GM23338 (cell line): ENCODE results near the gene KCNIP3. TPM values are rescaled to one million over a fixed set of nuclear protein-coding genes. Genes with fewer than 3 reads are reported as not detected.

ENCODE experiments used
- ATAC-seq: fragments of 200-7000 bp; cut with Tn5 transposase; 3 replicates; pipeline ENCODE4 v1.9.1; 2020
- DNase-seq: peaks from one replicate; pipeline ENCODE4 v3.0.0-alpha.2; 2015; ENCODE audit warnings: low spot score
- H2AFZ ChIP-seq: fragments of 200-600 bp; sonication (generic); 2 replicates; pipeline ENCODE4 v1.8.0; 2016; ENCODE audit warnings: antibody characterized with exemption, mild to moderate bottlenecking, moderate library complexity
- H3F3A ChIP-seq: fragments of 200-600 bp; sonication (generic); replicated peaks from 2 replicates; pipeline ENCODE4 v1.8.0; 2017; ENCODE audit warnings: antibody characterized with exemption, mixed run types, low read depth
- H3K27ac ChIP-seq: fragments of 200-600 bp; sonication (generic); 2 replicates; pipeline ENCODE4 v1.6.1; 2016; ENCODE audit warnings: low read depth
- H3K27me3 ChIP-seq: fragments of 200-600 bp; sonication (generic); 2 replicates; pipeline ENCODE4 v1.8.0; 2016; ENCODE audit warnings: mild to moderate bottlenecking, mixed run types, moderate library complexity; ENCODE audit not compliant: insufficient read depth
- H3K36me3 ChIP-seq: fragments of 200-600 bp; sonication (generic); 2 replicates; pipeline ENCODE4 v1.8.0; 2016; ENCODE audit warnings: mild to moderate bottlenecking; ENCODE audit not compliant: insufficient read depth
- H3K4me1 ChIP-seq: fragments of 200-600 bp; sonication (generic); 2 replicates; pipeline ENCODE4 v1.8.0; 2016; ENCODE audit warnings: mild to moderate bottlenecking, moderate library complexity; ENCODE audit not compliant: insufficient read depth
- H3K4me2 ChIP-seq: fragments of 200-600 bp; sonication (generic); 2 replicates; pipeline ENCODE4 v1.7.1; 2017; ENCODE audit warnings: mixed run types
- H3K4me3 ChIP-seq: fragments of 200-600 bp; sonication (generic); 2 replicates; pipeline ENCODE4 v1.6.1; 2016; ENCODE audit warnings: mixed run types
- H3K79me2 ChIP-seq: fragments of 200-600 bp; sonication (generic); replicated peaks from 2 replicates; pipeline ENCODE4 v1.8.0; 2017; ENCODE audit warnings: mild to moderate bottlenecking; ENCODE audit not compliant: insufficient read depth
- H3K9me2 ChIP-seq: fragments of 200-600 bp; sonication (generic); 2 replicates; pipeline ENCODE4 v1.8.0; 2017; ENCODE audit not compliant: insufficient read depth
- H4K20me1 ChIP-seq: fragments of 200-600 bp; sonication (generic); replicated peaks from 2 replicates; pipeline ENCODE4 v1.8.0; 2017; ENCODE audit warnings: mild to moderate bottlenecking; ENCODE audit not compliant: insufficient read depth
- H3K27ac Mint-ChIP-seq: 2 replicates; pipeline ENCODE4 v1.8.0; 2020; ENCODE audit warnings: inconsistent platforms, mild to moderate bottlenecking, moderate library complexity, mixed read lengths
- H3K27me3 Mint-ChIP-seq: 3 replicates; pipeline ENCODE4 v1.8.0; 2022; ENCODE audit warnings: low read depth, mild to moderate bottlenecking, moderate library complexity, mixed read lengths, inconsistent platforms; ENCODE audit not compliant: insufficient read depth, poor library complexity
- H3K36me3 Mint-ChIP-seq: 3 replicates; pipeline ENCODE4 v1.8.0; 2021; ENCODE audit warnings: low read depth, mild to moderate bottlenecking, inconsistent platforms, moderate library complexity, mixed read lengths
- H3K4me1 Mint-ChIP-seq: 3 replicates; pipeline ENCODE4 v1.8.0; 2020; ENCODE audit warnings: mild to moderate bottlenecking, inconsistent platforms, mixed read lengths
- H3K4me3 Mint-ChIP-seq: 3 replicates; pipeline ENCODE4 v1.8.0; 2021; ENCODE audit warnings: moderate library complexity, mild to moderate bottlenecking, inconsistent platforms, mixed read lengths
- H3K9me3 Mint-ChIP-seq: 3 replicates; pipeline ENCODE4 v1.8.0; 2020; ENCODE audit warnings: moderate library complexity, mild to moderate bottlenecking, inconsistent platforms, mixed read lengths
- CREB1 ChIP-seq: fragments of 250-450 bp; sonication (Bioruptor Pico); IDR thresholded peaks from 2 replicates; pipeline ENCODE4 v1.5.0; 2020; ENCODE audit warnings: low read depth, mild to moderate bottlenecking, moderate library complexity
- EZH2 ChIP-seq: fragments of 200-600 bp; sonication (generic); IDR thresholded peaks from one replicate; pipeline ENCODE4 v1.8.0; 2017; ENCODE audit warnings: antibody characterized with exemption, mild to moderate bottlenecking, low read depth; ENCODE audit not compliant: unreplicated experiment
- EZH2phosphoT487 ChIP-seq: fragments of 200-600 bp; sonication (generic); IDR thresholded peaks from one replicate; pipeline ENCODE4 v1.8.1; 2018; ENCODE audit warnings: antibody characterized with exemption; ENCODE audit not compliant: unreplicated experiment
- JUNB ChIP-seq: IDR thresholded peaks from one replicate; pipeline ENCODE4 v1.6.1; 2016; ENCODE audit warnings: antibody characterized with exemption; ENCODE audit not compliant: unreplicated experiment
- NANOG ChIP-seq: IDR thresholded peaks from 2 replicates; pipeline ENCODE4 v1.6.1; 2016; ENCODE audit warnings: antibody characterized with exemption, borderline replicate concordance
- POLR2AphosphoS5 ChIP-seq: IDR thresholded peaks from 2 replicates; pipeline ENCODE4 v1.6.1; 2016; ENCODE audit warnings: antibody characterized with exemption, low read depth
- STAT1 ChIP-seq: IDR thresholded peaks from one replicate; pipeline ENCODE4 v1.6.1; 2016; ENCODE audit warnings: antibody characterized with exemption; ENCODE audit not compliant: unreplicated experiment
- ZNF114 ChIP-seq: fragments of 250-450 bp; sonication (Bioruptor Pico); IDR thresholded peaks from 2 replicates; pipeline ENCODE4 v1.5.0; 2020; ENCODE audit warnings: mild to moderate bottlenecking, moderate library complexity
- ZNF331 ChIP-seq: fragments of 250-450 bp; sonication (Bioruptor Pico); IDR thresholded peaks from 2 replicates; pipeline ENCODE4 v1.5.0; 2020; ENCODE audit warnings: low read depth, mild to moderate bottlenecking, moderate library complexity
- polyA plus RNA-seq: library from polyadenylated mRNA; unstranded; fragments of >200 nt; fragmentation: Nextera tagmentation; extraction: Ambion mirVana; gene quantifications from 2 replicates; pipeline ENCODE4 v1.2.1, GENCODE V29; 2016
- total RNA-seq: library from RNA; depleted of rRNA; stranded (reverse); fragments of >200 nt; shearing (Covaris generic); gene quantifications from 2 replicates; pipeline ENCODE4 v1.2.3, GENCODE V29; 2014
- TF ChIP-seq, protein P1 (sequence below): IDR thresholded peaks from one replicate; pipeline ENCODE4 v1.6.1; 2018; ENCODE audit warnings: antibody characterized with exemption; ENCODE audit not compliant: unreplicated experiment
- TF ChIP-seq, protein P2 (sequence below): IDR thresholded peaks from 2 replicates; pipeline ENCODE4 v1.6.1; 2016; ENCODE audit warnings: antibody characterized with exemption
- TF ChIP-seq, protein P3 (sequence below), 2 experiments: fragments of 200-600 bp in 1 of 2; sonication (generic) in 1 of 2; conservative IDR thresholded peaks; 2 replicates each; pipeline versions ENCODE4 v1.5.1 to v1.6.1; 2016 to 2017; ENCODE audit warnings: antibody characterized with exemption in 2 of 2, low read depth in 2 of 2, mild to moderate bottlenecking in 2 of 2, moderate library complexity in 1 of 2
- TF ChIP-seq, protein P4 (sequence below): fragments of 250-450 bp; sonication (Bioruptor Pico); IDR thresholded peaks from 2 replicates; pipeline ENCODE4 v1.5.0; 2020; ENCODE audit warnings: mild to moderate bottlenecking, moderate library complexity

The KCNIP3 gene
- total and polyA plus RNA-seq, 2 experiments from 2014 or later: 0.32 to 0.83 TPM

- Mint-ChIP-seq H3K4me3 (no peak overlapping the region), H3K27me3 (peaks cover 34% of the 10 kb centered on the region)
Observed at GRCh38 chr2:95349568-95350322, 52.6 kb downstream of the KCNIP3 start.

More at GRCh38 chr2:95349568-95350322, 52.6 kb downstream of the KCNIP3 start:
- no peaks in the 10 kb centered on the region for H3K36me3 Mint-ChIP-seq
- Histone ChIP-seq H2AFZ (no peak overlapping the region), H3K4me1 (no peaks in the 10 kb centered on the region), H3K4me2 (no peak overlapping the region), H3F3A (no peaks in the 10 kb centered on the region), H3K27ac (no peak overlapping the region), H3K36me3 (no peaks in the 10 kb centered on the region), H4K20me1 (no peaks in the 10 kb centered on the region), H3K79me2 (no peaks in the 10 kb centered on the region), H3K4me3 (no peak overlapping the region), H3K9me2 (no peaks in the 10 kb centered on the region), H3K27me3 (peaks cover 39% of the 10 kb centered on the region)
- no peaks in the 10 kb centered on the region for H3K9me3 Mint-ChIP-seq
- ATAC-seq (no peak), DNase-seq (no peak)
- no peaks in the 10 kb centered on the region for H3K4me1 Mint-ChIP-seq
- no peak overlapping the region for H3K27ac Mint-ChIP-seq
- TF ChIP-seq ZNF331 (CRISPR knock-in tag): no peak
- no peak for TF ChIP-seq EZH2
- TF ChIP-seq POLR2AphosphoS5: no peak
- TF ChIP-seq ZNF114 (CRISPR knock-in tag): no peak
- TF ChIP-seq STAT1: no peak
- no peak for TF ChIP-seq EZH2phosphoT487
- no peak for TF ChIP-seq JUNB
- TF ChIP-seq, protein P1, sequence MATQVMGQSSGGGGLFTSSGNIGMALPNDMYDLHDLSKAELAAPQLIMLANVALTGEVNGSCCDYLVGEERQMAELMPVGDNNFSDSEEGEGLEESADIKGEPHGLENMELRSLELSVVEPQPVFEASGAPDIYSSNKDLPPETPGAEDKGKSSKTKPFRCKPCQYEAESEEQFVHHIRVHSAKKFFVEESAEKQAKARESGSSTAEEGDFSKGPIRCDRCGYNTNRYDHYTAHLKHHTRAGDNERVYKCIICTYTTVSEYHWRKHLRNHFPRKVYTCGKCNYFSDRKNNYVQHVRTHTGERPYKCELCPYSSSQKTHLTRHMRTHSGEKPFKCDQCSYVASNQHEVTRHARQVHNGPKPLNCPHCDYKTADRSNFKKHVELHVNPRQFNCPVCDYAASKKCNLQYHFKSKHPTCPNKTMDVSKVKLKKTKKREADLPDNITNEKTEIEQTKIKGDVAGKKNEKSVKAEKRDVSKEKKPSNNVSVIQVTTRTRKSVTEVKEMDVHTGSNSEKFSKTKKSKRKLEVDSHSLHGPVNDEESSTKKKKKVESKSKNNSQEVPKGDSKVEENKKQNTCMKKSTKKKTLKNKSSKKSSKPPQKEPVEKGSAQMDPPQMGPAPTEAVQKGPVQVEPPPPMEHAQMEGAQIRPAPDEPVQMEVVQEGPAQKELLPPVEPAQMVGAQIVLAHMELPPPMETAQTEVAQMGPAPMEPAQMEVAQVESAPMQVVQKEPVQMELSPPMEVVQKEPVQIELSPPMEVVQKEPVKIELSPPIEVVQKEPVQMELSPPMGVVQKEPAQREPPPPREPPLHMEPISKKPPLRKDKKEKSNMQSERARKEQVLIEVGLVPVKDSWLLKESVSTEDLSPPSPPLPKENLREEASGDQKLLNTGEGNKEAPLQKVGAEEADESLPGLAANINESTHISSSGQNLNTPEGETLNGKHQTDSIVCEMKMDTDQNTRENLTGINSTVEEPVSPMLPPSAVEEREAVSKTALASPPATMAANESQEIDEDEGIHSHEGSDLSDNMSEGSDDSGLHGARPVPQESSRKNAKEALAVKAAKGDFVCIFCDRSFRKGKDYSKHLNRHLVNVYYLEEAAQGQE: no peak
- TF ChIP-seq CREB1 (CRISPR knock-in tag): no peak
- TF ChIP-seq, protein P2, sequence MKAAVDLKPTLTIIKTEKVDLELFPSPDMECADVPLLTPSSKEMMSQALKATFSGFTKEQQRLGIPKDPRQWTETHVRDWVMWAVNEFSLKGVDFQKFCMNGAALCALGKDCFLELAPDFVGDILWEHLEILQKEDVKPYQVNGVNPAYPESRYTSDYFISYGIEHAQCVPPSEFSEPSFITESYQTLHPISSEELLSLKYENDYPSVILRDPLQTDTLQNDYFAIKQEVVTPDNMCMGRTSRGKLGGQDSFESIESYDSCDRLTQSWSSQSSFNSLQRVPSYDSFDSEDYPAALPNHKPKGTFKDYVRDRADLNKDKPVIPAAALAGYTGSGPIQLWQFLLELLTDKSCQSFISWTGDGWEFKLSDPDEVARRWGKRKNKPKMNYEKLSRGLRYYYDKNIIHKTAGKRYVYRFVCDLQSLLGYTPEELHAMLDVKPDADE: no peak
- TF ChIP-seq NANOG: no peak
- TF ChIP-seq, protein P3, sequence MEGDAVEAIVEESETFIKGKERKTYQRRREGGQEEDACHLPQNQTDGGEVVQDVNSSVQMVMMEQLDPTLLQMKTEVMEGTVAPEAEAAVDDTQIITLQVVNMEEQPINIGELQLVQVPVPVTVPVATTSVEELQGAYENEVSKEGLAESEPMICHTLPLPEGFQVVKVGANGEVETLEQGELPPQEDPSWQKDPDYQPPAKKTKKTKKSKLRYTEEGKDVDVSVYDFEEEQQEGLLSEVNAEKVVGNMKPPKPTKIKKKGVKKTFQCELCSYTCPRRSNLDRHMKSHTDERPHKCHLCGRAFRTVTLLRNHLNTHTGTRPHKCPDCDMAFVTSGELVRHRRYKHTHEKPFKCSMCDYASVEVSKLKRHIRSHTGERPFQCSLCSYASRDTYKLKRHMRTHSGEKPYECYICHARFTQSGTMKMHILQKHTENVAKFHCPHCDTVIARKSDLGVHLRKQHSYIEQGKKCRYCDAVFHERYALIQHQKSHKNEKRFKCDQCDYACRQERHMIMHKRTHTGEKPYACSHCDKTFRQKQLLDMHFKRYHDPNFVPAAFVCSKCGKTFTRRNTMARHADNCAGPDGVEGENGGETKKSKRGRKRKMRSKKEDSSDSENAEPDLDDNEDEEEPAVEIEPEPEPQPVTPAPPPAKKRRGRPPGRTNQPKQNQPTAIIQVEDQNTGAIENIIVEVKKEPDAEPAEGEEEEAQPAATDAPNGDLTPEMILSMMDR (conservative IDR thresholded peaks at IDR 0.05; ENCODE audit: low read depth in 2 of 2): no peak
- TF ChIP-seq, protein P4, sequence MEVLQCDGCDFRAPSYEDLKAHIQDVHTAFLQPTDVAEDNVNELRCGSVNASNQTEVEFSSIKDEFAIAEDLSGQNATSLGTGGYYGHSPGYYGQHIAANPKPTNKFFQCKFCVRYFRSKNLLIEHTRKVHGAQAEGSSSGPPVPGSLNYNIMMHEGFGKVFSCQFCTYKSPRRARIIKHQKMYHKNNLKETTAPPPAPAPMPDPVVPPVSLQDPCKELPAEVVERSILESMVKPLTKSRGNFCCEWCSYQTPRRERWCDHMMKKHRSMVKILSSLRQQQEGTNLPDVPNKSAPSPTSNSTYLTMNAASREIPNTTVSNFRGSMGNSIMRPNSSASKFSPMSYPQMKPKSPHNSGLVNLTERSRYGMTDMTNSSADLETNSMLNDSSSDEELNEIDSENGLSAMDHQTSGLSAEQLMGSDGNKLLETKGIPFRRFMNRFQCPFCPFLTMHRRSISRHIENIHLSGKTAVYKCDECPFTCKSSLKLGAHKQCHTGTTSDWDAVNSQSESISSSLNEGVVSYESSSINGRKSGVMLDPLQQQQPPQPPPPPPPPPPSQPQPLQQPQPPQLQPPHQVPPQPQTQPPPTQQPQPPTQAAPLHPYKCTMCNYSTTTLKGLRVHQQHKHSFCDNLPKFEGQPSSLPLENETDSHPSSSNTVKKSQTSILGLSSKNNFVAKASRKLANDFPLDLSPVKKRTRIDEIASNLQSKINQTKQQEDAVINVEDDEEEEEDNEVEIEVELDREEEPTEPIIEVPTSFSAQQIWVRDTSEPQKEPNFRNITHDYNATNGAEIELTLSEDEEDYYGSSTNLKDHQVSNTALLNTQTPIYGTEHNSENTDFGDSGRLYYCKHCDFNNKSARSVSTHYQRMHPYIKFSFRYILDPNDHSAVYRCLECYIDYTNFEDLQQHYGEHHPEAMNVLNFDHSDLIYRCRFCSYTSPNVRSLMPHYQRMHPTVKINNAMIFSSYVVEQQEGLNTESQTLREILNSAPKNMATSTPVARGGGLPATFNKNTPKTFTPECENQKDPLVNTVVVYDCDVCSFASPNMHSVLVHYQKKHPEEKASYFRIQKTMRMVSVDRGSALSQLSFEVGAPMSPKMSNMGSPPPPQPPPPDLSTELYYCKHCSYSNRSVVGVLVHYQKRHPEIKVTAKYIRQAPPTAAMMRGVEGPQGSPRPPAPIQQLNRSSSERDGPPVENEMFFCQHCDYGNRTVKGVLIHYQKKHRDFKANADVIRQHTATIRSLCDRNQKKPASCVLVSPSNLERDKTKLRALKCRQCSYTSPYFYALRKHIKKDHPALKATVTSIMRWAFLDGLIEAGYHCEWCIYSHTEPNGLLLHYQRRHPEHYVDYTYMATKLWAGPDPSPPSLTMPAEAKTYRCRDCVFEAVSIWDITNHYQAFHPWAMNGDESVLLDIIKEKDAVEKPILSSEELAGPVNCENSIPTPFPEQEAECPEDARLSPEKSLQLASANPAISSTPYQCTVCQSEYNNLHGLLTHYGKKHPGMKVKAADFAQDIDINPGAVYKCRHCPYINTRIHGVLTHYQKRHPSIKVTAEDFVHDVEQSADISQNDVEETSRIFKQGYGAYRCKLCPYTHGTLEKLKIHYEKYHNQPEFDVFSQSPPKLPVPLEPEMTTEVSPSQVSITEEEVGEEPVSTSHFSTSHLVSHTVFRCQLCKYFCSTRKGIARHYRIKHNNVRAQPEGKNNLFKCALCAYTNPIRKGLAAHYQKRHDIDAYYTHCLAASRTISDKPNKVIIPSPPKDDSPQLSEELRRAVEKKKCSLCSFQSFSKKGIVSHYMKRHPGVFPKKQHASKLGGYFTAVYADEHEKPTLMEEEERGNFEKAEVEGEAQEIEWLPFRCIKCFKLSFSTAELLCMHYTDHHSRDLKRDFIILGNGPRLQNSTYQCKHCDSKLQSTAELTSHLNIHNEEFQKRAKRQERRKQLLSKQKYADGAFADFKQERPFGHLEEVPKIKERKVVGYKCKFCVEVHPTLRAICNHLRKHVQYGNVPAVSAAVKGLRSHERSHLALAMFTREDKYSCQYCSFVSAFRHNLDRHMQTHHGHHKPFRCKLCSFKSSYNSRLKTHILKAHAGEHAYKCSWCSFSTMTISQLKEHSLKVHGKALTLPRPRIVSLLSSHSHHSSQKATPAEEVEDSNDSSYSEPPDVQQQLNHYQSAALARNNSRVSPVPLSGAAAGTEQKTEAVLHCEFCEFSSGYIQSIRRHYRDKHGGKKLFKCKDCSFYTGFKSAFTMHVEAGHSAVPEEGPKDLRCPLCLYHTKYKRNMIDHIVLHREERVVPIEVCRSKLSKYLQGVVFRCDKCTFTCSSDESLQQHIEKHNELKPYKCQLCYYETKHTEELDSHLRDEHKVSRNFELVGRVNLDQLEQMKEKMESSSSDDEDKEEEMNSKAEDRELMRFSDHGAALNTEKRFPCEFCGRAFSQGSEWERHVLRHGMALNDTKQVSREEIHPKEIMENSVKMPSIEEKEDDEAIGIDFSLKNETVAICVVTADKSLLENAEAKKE (CRISPR knock-in tag): no peak
